HepG2 (cell line): ENCODE measurements around the gene TNS1. TPM values are rescaled to one million over a fixed set of nuclear protein-coding genes. Genes with fewer than 3 reads are reported as not detected.
A peak's percentile ranks its signal among the peaks of the same experiment; 100 is the strongest.

ENCODE experiments used
- CC2D1A ChIP-seq: sonication (generic); formaldehyde crosslinking; IDR thresholded peaks from 2 replicates; pipeline ENCODE4 v1.8.1; 2023; ENCODE audit warnings: mild to moderate bottlenecking, missing genetic modification reagents
- CREM ChIP-seq, 2 experiments: sonication (generic) in 1 of 2; formaldehyde crosslinking in 1 of 2; IDR thresholded peaks; 2 replicates each; pipeline versions ENCODE4 v1.4.0 to v1.6.1; 2016 to 2020; ENCODE audit warnings: antibody characterized with exemption in 1 of 2, mild to moderate bottlenecking in 1 of 2, missing genetic modification reagents in 1 of 2
- EZH2 ChIP-seq: conservative IDR thresholded peaks from 2 replicates; pipeline ENCODE4 v1.6.1; 2012; ENCODE audit warnings: mild to moderate bottlenecking, low read depth, low read length, moderate library complexity
- FIP1L1 ChIP-seq: fragments of 200-400 bp; formaldehyde crosslinking; IDR thresholded peaks from 2 replicates; pipeline ENCODE4 v1.6.1; 2018; ENCODE audit warnings: low read depth, mild to moderate bottlenecking, low read length, moderate library complexity, borderline replicate concordance; ENCODE audit not compliant: insufficient read depth
- HOXA3 ChIP-seq: sonication (generic); formaldehyde crosslinking; IDR thresholded peaks from 2 replicates; pipeline ENCODE4 v1.5.0; 2020; ENCODE audit warnings: missing genetic modification reagents
- MIER3 ChIP-seq: IDR thresholded peaks from 2 replicates; pipeline ENCODE4 v1.6.1; 2016; ENCODE audit warnings: missing compliant biosample characterization, borderline replicate concordance
- NFRKB ChIP-seq: fragments of 450-650 bp; IDR thresholded peaks from 2 replicates; pipeline ENCODE4 v1.6.1; 2017
- XRCC5 ChIP-seq: fragments of 200-400 bp; formaldehyde crosslinking; optimal IDR thresholded peaks from 2 replicates; pipeline ENCODE3; 2017; ENCODE audit warnings: mild to moderate bottlenecking, low read length
- YEATS4 ChIP-seq: sonication (generic); formaldehyde crosslinking; IDR thresholded peaks from 2 replicates; pipeline ENCODE4 v1.4.0; 2020; ENCODE audit warnings: missing genetic modification reagents, borderline replicate concordance
- ZMYM3 ChIP-seq: sonication (generic); formaldehyde crosslinking; IDR thresholded peaks from 2 replicates; pipeline ENCODE4 v1.5.1; 2020; ENCODE audit warnings: mild to moderate bottlenecking, missing genetic modification reagents
- ZNF746 ChIP-seq: sonication (generic); formaldehyde crosslinking; IDR thresholded peaks from 2 replicates; pipeline ENCODE4 v1.8.0; 2022; ENCODE audit warnings: mild to moderate bottlenecking, missing genetic modification reagents
- ZNF749 ChIP-seq: sonication (generic); formaldehyde crosslinking; IDR thresholded peaks from 2 replicates; pipeline ENCODE4 v1.8.0; 2022; ENCODE audit warnings: mild to moderate bottlenecking, missing genetic modification reagents, moderate library complexity, borderline replicate concordance
- ZSCAN12 ChIP-seq: sonication (generic); formaldehyde crosslinking; IDR thresholded peaks from 2 replicates; pipeline ENCODE4 v1.9.0; 2021; ENCODE audit warnings: mild to moderate bottlenecking, missing genetic modification reagents
- polyA plus RNA-seq, 8 experiments: library from polyadenylated mRNA; depleted of rRNA in 3 of 8; stranded (reverse) in 7 of 8; unstranded in 1 of 8; fragments of >200 nt; fragmentation: Illumina TruSeq in 4 of 8; extraction: Trizol in 4 of 8; gene quantifications; 2 replicates each; pipeline versions ENCODE4 v1.2.1 to v1.2.3, GENCODE V29; 2011 to 2016; ENCODE audit warnings: low read depth in 4 of 8, missing spikeins in 1 of 8, mixed read lengths in 1 of 8; ENCODE audit not compliant: insufficient read depth in 1 of 8
- total RNA-seq, 5 experiments: library from RNA; depleted of rRNA; stranded (reverse); fragments of >200 nt; fragmentation: Illumina TruSeq; extraction: Trizol; gene quantifications; 2 replicates each; pipeline ENCODE4 v1.2.3, GENCODE V29; 2016; ENCODE audit warnings: low read depth in 1 of 5
- TF ChIP-seq, protein P1 (sequence below): IDR thresholded peaks from 2 replicates; pipeline ENCODE4 v1.6.1; 2016; ENCODE audit warnings: mild to moderate bottlenecking
- TF ChIP-seq, protein P2 (sequence below): sonication (generic); formaldehyde crosslinking; IDR thresholded peaks from 2 replicates; pipeline ENCODE4 v1.5.0; 2020; ENCODE audit warnings: mild to moderate bottlenecking, missing genetic modification reagents, moderate library complexity
- TF ChIP-seq, protein P3 (sequence below): sonication (generic); formaldehyde crosslinking; IDR thresholded peaks from 2 replicates; pipeline ENCODE4 v1.4.0; 2020; ENCODE audit warnings: missing genetic modification reagents
- TF ChIP-seq, protein P4 (sequence below): sonication (generic); formaldehyde crosslinking; IDR thresholded peaks from 2 replicates; pipeline ENCODE4; 2020; ENCODE audit warnings: missing genetic modification reagents, mild to moderate bottlenecking, borderline replicate concordance
- TF ChIP-seq, protein P5 (sequence below): sonication (generic); formaldehyde crosslinking; IDR thresholded peaks from 2 replicates; pipeline ENCODE4 v1.4.0; 2020; ENCODE audit warnings: missing genetic modification reagents

Gene TNS1
- total and polyA plus RNA-seq, 2 of the 13 experiments (the other 11 are each of a cell fraction or from before 2014, with no cell fraction given): 1.9 to 118 TPM

DNA sequence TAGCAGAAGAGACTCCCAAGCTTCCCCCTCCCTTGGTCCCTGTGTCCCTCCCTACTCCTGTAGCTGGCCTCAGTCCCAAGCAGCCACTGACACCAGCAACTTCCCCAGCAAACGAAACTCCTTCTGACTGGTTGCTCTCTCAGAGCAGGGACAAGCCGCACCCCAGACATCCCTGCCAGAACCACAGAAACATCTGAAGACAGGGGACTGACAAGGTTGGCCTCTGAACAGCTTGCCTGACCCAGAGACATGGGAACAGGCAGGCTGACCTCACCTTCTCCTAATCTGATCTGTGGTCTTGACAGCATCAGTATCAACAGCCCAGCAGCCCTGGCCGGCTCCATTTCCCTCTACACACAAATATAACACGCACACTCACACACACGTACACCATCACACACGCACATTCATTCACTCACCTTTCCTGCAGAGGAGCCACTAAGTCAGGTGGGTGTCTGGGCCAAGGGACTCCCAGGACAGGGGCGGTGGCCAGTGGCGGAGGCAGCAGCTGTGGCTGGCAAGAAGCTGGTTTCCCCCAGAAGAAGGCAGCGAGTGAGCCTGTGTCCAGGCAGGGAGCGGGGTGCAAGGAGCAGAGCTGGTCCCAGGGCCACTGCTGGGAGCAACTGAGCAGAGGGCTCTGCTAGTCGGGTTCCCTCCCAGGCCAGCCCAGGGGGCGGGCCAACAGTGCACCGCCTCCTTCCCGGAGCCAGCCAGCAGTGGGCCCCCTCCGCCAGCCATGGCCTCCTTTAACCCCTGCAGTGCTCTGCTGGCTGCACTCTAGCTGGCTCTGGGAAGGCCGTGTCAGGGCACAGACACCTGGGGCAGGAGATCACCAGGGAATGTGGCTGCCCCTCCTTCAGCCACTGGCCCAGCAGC is 59.1 kb downstream of the TNS1 start (continued):
- TF ChIP-seq, protein P1, sequence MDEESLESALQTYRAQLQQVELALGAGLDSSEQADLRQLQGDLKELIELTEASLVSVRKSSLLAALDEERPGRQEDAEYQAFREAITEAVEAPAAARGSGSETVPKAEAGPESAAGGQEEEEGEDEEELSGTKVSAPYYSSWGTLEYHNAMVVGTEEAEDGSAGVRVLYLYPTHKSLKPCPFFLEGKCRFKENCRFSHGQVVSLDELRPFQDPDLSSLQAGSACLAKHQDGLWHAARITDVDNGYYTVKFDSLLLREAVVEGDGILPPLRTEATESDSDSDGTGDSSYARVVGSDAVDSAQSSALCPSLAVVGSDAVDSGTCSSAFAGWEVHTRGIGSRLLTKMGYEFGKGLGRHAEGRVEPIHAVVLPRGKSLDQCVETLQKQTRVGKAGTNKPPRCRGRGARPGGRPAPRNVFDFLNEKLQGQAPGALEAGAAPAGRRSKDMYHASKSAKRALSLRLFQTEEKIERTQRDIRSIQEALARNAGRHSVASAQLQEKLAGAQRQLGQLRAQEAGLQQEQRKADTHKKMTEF (CRISPR knock-in tag): peak; percentile 82
- TF ChIP-seq EZH2 (no peak), HOXA3 (CRISPR knock-in tag) (peak; percentile 79), MIER3 (0 out of 2 replicates have a peak, but pooled peaks have one; percentile 20), CREM (IDR thresholded peaks at IDR 0.05) (no peak), CREM (CRISPR knock-in tag; IDR thresholded peaks at IDR 0.05) (no peak), ZSCAN12 (CRISPR knock-in tag) (peak; percentile 88; the same call in 1 of the 2 replicates), ZNF746 (CRISPR knock-in tag) (no peak), ZMYM3 (CRISPR knock-in tag) (peak; percentile 88), NFRKB (no peak), XRCC5 (peak; percentile 88), FIP1L1 (no peak), CC2D1A (CRISPR knock-in tag) (no peak), YEATS4 (peak; percentile 44; the same call in 1 of the 2 replicates), ZNF749 (CRISPR knock-in tag) (no peak)
- TF ChIP-seq, protein P2, sequence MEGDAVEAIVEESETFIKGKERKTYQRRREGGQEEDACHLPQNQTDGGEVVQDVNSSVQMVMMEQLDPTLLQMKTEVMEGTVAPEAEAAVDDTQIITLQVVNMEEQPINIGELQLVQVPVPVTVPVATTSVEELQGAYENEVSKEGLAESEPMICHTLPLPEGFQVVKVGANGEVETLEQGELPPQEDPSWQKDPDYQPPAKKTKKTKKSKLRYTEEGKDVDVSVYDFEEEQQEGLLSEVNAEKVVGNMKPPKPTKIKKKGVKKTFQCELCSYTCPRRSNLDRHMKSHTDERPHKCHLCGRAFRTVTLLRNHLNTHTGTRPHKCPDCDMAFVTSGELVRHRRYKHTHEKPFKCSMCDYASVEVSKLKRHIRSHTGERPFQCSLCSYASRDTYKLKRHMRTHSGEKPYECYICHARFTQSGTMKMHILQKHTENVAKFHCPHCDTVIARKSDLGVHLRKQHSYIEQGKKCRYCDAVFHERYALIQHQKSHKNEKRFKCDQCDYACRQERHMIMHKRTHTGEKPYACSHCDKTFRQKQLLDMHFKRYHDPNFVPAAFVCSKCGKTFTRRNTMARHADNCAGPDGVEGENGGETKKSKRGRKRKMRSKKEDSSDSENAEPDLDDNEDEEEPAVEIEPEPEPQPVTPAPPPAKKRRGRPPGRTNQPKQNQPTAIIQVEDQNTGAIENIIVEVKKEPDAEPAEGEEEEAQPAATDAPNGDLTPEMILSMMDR (CRISPR knock-in tag): peak; percentile 91
- TF ChIP-seq, protein P3, sequence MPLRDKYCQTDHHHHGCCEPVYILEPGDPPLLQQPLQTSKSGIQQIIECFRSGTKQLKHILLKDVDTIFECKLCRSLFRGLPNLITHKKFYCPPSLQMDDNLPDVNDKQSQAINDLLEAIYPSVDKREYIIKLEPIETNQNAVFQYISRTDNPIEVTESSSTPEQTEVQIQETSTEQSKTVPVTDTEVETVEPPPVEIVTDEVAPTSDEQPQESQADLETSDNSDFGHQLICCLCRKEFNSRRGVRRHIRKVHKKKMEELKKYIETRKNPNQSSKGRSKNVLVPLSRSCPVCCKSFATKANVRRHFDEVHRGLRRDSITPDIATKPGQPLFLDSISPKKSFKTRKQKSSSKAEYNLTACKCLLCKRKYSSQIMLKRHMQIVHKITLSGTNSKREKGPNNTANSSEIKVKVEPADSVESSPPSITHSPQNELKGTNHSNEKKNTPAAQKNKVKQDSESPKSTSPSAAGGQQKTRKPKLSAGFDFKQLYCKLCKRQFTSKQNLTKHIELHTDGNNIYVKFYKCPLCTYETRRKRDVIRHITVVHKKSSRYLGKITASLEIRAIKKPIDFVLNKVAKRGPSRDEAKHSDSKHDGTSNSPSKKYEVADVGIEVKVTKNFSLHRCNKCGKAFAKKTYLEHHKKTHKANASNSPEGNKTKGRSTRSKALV: peak; percentile 78; the same call in 1 of the 2 replicates
- TF ChIP-seq, protein P4, sequence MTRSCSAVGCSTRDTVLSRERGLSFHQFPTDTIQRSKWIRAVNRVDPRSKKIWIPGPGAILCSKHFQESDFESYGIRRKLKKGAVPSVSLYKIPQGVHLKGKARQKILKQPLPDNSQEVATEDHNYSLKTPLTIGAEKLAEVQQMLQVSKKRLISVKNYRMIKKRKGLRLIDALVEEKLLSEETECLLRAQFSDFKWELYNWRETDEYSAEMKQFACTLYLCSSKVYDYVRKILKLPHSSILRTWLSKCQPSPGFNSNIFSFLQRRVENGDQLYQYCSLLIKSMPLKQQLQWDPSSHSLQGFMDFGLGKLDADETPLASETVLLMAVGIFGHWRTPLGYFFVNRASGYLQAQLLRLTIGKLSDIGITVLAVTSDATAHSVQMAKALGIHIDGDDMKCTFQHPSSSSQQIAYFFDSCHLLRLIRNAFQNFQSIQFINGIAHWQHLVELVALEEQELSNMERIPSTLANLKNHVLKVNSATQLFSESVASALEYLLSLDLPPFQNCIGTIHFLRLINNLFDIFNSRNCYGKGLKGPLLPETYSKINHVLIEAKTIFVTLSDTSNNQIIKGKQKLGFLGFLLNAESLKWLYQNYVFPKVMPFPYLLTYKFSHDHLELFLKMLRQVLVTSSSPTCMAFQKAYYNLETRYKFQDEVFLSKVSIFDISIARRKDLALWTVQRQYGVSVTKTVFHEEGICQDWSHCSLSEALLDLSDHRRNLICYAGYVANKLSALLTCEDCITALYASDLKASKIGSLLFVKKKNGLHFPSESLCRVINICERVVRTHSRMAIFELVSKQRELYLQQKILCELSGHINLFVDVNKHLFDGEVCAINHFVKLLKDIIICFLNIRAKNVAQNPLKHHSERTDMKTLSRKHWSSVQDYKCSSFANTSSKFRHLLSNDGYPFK (CRISPR knock-in tag): peak; percentile 78
- TF ChIP-seq, protein P5, sequence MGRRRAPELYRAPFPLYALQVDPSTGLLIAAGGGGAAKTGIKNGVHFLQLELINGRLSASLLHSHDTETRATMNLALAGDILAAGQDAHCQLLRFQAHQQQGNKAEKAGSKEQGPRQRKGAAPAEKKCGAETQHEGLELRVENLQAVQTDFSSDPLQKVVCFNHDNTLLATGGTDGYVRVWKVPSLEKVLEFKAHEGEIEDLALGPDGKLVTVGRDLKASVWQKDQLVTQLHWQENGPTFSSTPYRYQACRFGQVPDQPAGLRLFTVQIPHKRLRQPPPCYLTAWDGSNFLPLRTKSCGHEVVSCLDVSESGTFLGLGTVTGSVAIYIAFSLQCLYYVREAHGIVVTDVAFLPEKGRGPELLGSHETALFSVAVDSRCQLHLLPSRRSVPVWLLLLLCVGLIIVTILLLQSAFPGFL: 0 out of 2 replicates have a peak, but pooled peaks have one; percentile 64
